Central memory CD8-positive, alpha-beta T cell (primary cell): Measurements from ENCODE around the gene CARD11.
A peak's percentile ranks its signal among the peaks of the same experiment; 100 is the strongest.
"Not testable (repeated sequence)": the region's sequence is repeated elsewhere in the genome, so short reads cannot be mapped to it uniquely, and the experiment has no call there.

Experiments used
- ATAC-seq: fragments of 150-1000 bp; cut with Tn5 transposase; replicated peaks from 2 replicates; pipeline ENCODE4 v1.10.0; 2022; ENCODE audit warnings: mild to moderate bottlenecking, moderate FRiP score, moderate number of reproducible peaks; ENCODE audit not compliant: poor library complexity, severe bottlenecking; ENCODE audit errors: extremely low read depth
- DNase-seq, 2 donors: peaks; one replicate each; pipeline ENCODE4 v3.0.0; 2021; ENCODE audit warnings: low spot score in 2 of 2
- H3K27ac Mint-ChIP-seq: one replicate; pipeline ENCODE4 v1.8.0; 2022; ENCODE audit warnings: low read depth, mild to moderate bottlenecking, moderate library complexity, mixed read lengths
- H3K27me3 Mint-ChIP-seq: one replicate; pipeline ENCODE4 v1.8.0; 2022; ENCODE audit warnings: mixed read lengths
- H3K36me3 Mint-ChIP-seq: one replicate; pipeline ENCODE4 v1.8.0; 2022; ENCODE audit warnings: mild to moderate bottlenecking, moderate library complexity, mixed read lengths; ENCODE audit not compliant: insufficient read depth
- H3K4me1 Mint-ChIP-seq: one replicate; pipeline ENCODE4 v1.8.0; 2022; ENCODE audit warnings: mixed read lengths
- H3K4me3 Mint-ChIP-seq: one replicate; pipeline ENCODE4 v1.8.0; 2022; ENCODE audit warnings: mild to moderate bottlenecking, moderate library complexity, mixed read lengths
- H3K9me3 Mint-ChIP-seq: one replicate; pipeline ENCODE4 v1.8.0; 2022; ENCODE audit warnings: mixed read lengths

The CARD11 gene

GRCh38 chr7:3028758-3029093, 14.9 kb downstream of the CARD11 start:
- DNase-seq (no peak), ATAC-seq (no peak)
- Mint-ChIP-seq H3K36me3 (peaks cover 44% of the 10 kb centered on the region), H3K9me3 (no peaks in the 10 kb centered on the region), H3K27ac (peak overlapping the region; percentile 93), H3K4me1 (peaks cover 68% of the 10 kb centered on the region), H3K27me3 (no peaks in the 10 kb centered on the region), H3K4me3 (no peak overlapping the region)

DNA sequence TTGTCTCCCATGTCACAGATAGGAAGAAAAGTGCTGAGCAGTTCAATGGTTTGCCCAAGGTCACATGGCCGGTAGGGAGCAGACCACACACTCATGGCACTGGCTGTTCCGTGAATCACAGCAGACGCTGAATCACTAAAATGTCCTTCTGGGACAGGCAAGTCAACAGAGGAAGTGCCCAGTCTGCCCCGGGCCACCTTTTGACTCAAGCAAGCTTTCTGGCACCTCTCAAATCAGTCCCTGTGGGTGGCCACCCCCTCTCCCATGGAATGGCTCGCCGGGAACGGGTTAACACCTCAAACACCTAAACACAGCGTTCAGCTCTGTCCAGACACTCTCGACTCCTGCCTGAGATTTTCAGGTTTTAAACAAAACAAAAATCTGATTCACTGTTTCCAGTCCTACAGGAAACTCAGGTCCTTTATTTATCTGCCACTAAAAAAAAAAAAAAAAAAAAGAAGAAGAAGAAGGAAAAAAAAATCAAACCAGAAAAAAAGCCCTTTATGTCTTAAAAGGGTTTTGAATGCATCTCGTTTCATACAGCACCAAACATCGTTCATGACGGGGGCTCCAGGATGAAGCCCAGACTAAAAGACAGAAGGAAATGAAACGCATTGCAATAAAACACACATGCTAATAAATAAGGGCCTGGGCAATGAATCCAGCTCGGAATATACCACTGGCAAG, 15.5 kb downstream of the CARD11 start:
- H3K9me3 Mint-ChIP-seq: no peaks in the 10 kb centered on the region
- DNase-seq: no peak
- H3K36me3 Mint-ChIP-seq: peaks cover 42% of the 10 kb centered on the region
- no peak for ATAC-seq
- peaks cover 64% of the 10 kb centered on the region for H3K4me1 Mint-ChIP-seq
- H3K27me3 Mint-ChIP-seq: no peaks in the 10 kb centered on the region
- H3K27ac Mint-ChIP-seq: peak overlapping the region; percentile 93
- H3K4me3 Mint-ChIP-seq: no peak overlapping the region

DNA sequence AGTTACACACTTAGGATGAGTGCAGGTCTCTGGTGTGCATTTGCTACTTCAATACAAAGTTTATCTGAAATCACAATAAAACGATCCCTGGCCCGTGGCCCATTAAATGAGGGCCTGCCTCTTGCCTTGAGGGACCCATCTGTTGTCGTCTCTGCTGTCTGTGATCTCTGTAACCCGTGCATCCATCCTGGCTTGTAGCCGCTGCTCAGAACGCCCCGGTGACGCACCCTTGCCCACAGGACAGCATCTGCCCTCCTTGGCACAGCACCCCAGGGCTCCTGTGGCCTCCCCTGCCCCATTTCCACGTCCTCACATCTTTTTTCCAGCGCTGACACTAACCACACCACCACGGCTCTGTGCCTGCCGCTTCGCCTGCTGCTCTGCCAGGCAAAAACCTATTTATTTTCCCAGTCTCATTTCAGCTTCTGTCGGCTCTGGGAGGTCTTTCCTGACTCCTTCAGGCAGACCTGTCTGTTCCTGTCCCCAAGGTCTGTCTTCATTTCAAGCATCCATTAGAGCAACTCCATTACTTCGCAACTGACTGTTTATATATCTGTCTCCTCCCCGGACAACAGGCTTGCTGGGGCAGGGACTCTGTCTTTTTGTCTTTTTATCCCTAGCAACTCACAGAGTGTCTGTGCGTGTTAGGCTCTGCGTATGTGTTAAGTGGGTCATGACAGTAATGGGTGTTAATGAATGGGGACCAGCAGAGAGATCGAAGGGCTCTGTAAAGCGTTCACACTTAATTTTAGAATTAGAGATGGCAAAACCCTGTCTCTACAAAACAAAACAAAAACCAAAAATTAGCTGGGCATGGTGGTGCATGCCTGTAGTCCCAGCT, 16.4 kb downstream of the CARD11 start:
- peaks cover 38% of the 10 kb centered on the region for H3K36me3 Mint-ChIP-seq
- DNase-seq: no peak
- peaks cover 66% of the 10 kb centered on the region for H3K4me1 Mint-ChIP-seq
- H3K9me3 Mint-ChIP-seq: no peaks in the 10 kb centered on the region
- H3K27me3 Mint-ChIP-seq: no peaks in the 10 kb centered on the region
- H3K4me3 Mint-ChIP-seq: no peak overlapping the region
- peak overlapping the region; percentile 93 for H3K27ac Mint-ChIP-seq
- no peak for ATAC-seq

- Mint-ChIP-seq H3K4me3 (no peak overlapping the region), H3K9me3 (peaks cover 13% of the 10 kb centered on the region), H3K4me1 (peaks cover 70% of the 10 kb centered on the region), H3K36me3 (peaks cover 27% of the 10 kb centered on the region), H3K27me3 (no peaks in the 10 kb centered on the region), H3K27ac (peak overlapping the region; percentile 83)
- DNase-seq: no peak
- ATAC-seq: no peak
Observed at GRCh38 chr7:3025616-3026015, 18.1 kb downstream of the CARD11 start.

DNA sequence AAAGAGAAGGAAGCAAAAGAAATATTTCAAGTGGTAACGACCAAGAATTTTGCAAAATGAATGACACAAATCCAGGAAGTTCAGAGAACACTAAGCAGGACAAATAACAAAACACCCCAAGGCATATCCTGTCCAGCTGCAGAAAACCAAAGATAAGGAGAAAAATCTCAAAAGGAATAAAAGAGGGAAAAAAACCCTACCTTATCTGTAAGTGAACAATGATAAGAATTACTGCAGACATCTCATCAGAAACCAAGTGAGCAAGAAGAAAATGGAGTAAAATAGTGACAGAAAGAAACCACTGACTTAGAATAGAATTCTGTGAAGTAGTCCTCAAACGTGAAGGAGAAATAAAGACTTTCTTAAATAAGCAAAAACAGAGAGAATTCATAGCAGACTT, 21.8 kb downstream of the CARD11 start:
- peaks cover 58% of the 10 kb centered on the region for H3K4me1 Mint-ChIP-seq
- peaks cover 24% of the 10 kb centered on the region for H3K9me3 Mint-ChIP-seq
- peak overlapping the region; percentile 69 for H3K27ac Mint-ChIP-seq
- DNase-seq (no peak), ATAC-seq (no peak)
- peaks cover 23% of the 10 kb centered on the region for H3K36me3 Mint-ChIP-seq
- no peak overlapping the region for H3K4me3 Mint-ChIP-seq
- H3K27me3 Mint-ChIP-seq: no peaks in the 10 kb centered on the region

GRCh38 chr7:3021224-3021623, 22.4 kb downstream of the CARD11 start:
- DNase-seq: not testable (repeated sequence)
- peaks cover 28% of the 10 kb centered on the region for H3K36me3 Mint-ChIP-seq

GRCh38 chr7:3020416-3020815, 23.3 kb downstream of the CARD11 start:
- no peak overlapping the region for H3K4me3 Mint-ChIP-seq
- H3K4me1 Mint-ChIP-seq: peaks cover 67% of the 10 kb centered on the region
- DNase-seq (no peak), ATAC-seq (no peak)
- no peaks in the 10 kb centered on the region for H3K27me3 Mint-ChIP-seq
- H3K27ac Mint-ChIP-seq: peak overlapping the region; percentile 2
- peaks cover 24% of the 10 kb centered on the region for H3K9me3 Mint-ChIP-seq
- peaks cover 30% of the 10 kb centered on the region for H3K36me3 Mint-ChIP-seq

More at GRCh38 chr7:3021224-3021623, 22.4 kb downstream of the CARD11 start:
- H3K4me3 Mint-ChIP-seq, H3K27me3 Mint-ChIP-seq, ATAC-seq: not testable (repeated sequence)
- Mint-ChIP-seq H3K27ac (peak overlapping the region; percentile 69), H3K4me1 (peaks cover 62% of the 10 kb centered on the region), H3K9me3 (peaks cover 24% of the 10 kb centered on the region)

DNA sequence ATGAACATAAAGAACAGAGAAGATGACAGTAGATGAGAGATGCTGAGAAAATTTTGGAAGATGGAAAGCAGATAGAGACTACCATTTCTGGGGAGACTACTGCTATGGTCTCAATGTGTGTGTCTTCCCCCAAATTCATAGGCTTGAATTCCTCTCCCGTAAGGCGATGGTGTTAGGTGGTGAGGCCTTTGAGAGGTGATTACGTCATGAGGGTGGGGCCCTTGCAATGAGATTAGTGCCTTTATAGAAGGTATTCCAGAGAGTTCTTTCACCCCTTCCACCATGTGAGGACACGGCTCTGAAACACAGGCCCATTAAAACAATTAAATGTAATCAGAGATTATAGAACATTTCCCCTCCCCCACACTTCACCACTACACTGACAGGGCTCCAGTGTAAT, 23.9 kb downstream of the CARD11 start:
- peaks cover 35% of the 10 kb centered on the region for H3K36me3 Mint-ChIP-seq
- H3K27ac Mint-ChIP-seq: no peak overlapping the region
- no peaks in the 10 kb centered on the region for H3K27me3 Mint-ChIP-seq
- peaks cover 67% of the 10 kb centered on the region for H3K4me1 Mint-ChIP-seq
- no peak for DNase-seq
- no peak overlapping the region for H3K4me3 Mint-ChIP-seq
- ATAC-seq: no peak
- peaks cover 24% of the 10 kb centered on the region for H3K9me3 Mint-ChIP-seq

- Mint-ChIP-seq H3K27ac (peak overlapping the region; percentile 32), H3K4me1 (peaks cover 60% of the 10 kb centered on the region), H3K36me3 (peaks cover 30% of the 10 kb centered on the region)
Observed at GRCh38 chr7:3013975-3014792, 29.5 kb downstream of the CARD11 start.

GRCh38 chr7:3011211-3011852, 32.3 kb downstream of the CARD11 start:
- ATAC-seq: no peak
- Mint-ChIP-seq H3K4me1 (peaks cover 74% of the 10 kb centered on the region), H3K36me3 (peaks cover 27% of the 10 kb centered on the region), H3K9me3 (no peaks in the 10 kb centered on the region), H3K27me3 (no peaks in the 10 kb centered on the region), H3K4me3 (peak overlapping the region; percentile 67), H3K27ac (peak overlapping the region; percentile 72)
- no peak for DNase-seq

More at GRCh38 chr7:3013975-3014792, 29.5 kb downstream of the CARD11 start:
- H3K9me3 Mint-ChIP-seq: no peaks in the 10 kb centered on the region
- no peak for ATAC-seq
- H3K27me3 Mint-ChIP-seq: no peaks in the 10 kb centered on the region
- DNase-seq: no peak
- H3K4me3 Mint-ChIP-seq: no peak overlapping the region

DNA sequence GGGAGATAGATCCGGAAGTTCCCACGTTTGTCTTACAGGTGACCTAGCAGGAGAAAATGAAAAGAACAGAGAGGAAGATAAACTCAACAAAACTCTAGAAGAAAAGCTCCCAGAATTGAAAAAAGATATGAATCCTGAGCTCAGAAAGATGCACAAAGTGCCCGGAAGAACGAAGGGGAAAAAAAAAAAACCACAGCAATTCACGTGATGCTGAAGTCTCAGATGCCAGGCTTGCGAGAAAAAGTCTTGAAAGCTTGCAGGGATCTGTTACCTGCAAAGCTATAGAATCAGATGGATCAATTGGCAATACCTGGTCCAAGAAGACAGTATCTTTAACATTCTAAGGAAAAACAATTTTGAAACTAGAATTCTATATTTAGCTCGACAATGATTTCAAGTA, 33.5 kb downstream of the CARD11 start:
- H3K27me3 Mint-ChIP-seq: no peaks in the 10 kb centered on the region
- peak overlapping the region; percentile 72 for H3K27ac Mint-ChIP-seq
- no peaks in the 10 kb centered on the region for H3K9me3 Mint-ChIP-seq
- peaks cover 75% of the 10 kb centered on the region for H3K4me1 Mint-ChIP-seq
- ATAC-seq (no peak), DNase-seq (no peak)
- H3K4me3 Mint-ChIP-seq: peak overlapping the region; percentile 67
- peaks cover 28% of the 10 kb centered on the region for H3K36me3 Mint-ChIP-seq

DNA sequence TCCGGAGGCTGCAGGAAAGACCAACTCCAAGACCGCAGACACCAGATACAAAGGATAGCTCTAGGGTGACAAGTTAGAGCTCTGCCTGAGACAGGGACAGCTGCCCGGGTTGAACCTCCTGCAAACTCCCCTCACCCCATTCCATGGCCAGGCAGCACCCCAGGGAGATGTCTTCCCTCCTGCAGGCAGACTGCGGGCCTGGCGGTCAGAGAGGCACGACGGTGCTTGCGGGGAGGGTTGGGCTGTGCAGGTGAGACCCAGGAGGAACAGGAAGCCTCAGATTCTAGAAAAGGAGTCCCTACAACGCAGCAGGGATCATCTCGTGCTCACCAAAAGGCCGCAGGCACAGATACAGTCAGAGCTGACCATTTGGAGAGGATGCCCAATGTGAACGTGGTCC, 34.6 kb downstream of the CARD11 start:
- ATAC-seq (no peak), DNase-seq (no peak)
- Mint-ChIP-seq H3K27me3 (no peaks in the 10 kb centered on the region), H3K4me1 (peaks cover 72% of the 10 kb centered on the region), H3K36me3 (peaks cover 23% of the 10 kb centered on the region), H3K27ac (peak overlapping the region; percentile 48), H3K9me3 (no peaks in the 10 kb centered on the region), H3K4me3 (no peak overlapping the region)
